HK-2 (cell line): ENCODE data around the gene KLF14.
A peak's percentile ranks its signal among the peaks of the same experiment; 100 is the strongest.
"Not testable (repeated sequence)": the region's sequence is repeated elsewhere in the genome, so short reads cannot be mapped to it uniquely, and the experiment has no call there.

Experiments
- DNase-seq: peaks from one replicate; pipeline ENCODE4 v3.0.0-alpha.2; 2018; ENCODE audit not compliant: unreplicated experiment

The KLF14 gene

DNA sequence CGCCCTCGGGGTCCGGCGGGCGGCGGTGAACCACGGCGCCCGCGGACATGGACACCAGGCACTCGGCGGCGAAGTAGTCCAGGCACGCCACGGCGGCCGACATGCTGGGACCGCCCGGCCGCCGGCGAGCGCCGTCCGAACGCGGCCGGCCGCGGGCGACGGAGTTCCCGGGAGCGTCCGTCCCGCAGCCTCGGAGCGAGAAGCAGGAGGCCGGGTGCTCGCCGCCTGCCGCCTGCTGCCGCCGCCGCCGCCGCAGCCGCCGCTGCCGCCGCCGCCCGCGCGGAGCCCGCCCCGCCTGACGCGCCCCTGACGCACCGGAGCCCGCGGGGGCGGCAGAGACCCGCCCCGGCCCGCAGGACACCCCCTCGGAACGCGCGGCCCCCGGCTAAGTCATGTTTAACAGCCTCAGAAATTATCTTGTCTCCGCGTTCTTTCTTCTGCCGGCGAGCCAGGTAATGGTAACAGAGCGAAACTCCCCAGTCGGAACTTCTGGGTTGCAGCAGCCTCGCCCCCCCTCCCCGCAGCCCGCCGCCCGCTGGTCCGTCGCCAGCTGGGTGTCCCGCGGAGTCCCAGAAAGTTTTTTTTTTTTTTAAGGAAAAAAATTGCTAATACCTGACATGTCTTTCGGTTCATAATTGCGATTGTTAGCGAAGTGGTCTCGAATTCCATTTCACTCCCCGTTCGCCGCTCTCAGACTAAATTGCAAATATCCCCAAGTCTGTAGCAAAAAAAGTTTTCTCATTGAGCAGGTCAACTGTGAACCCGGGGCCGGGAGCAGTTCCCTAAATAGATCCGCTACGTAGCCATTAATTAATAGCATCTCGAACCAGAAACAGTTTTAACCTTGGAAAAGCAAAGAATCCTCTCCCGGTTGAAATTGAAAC is at the start of gene KLF14:
KLF14 (minus strand) TSS at position 277 of the 884 bp plus-strand sequence; CDS start at position 103, 174 bp downstream.
- peak; percentile 4 for DNase-seq

DNA sequence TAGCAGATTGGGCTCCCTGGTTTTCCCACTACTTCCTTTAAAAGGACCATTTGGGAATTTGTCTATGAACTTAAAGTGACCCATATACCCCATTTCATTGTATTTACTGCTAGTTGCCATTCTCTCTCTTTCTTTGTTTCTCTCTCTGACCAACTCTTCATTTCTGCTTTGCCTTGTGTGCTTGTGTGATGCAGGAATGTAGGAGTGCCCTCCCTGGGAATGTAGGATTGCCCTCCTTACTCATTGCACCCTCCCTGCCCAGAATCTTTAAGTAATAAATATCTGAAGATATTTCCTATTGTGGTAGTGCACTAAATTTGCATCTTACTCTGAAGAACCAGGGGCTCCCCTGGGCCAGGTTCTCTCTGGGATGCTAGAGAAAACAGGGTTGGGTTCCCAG is 47.3 kb upstream of the KLF14 start:
- no peak for DNase-seq

DNA sequence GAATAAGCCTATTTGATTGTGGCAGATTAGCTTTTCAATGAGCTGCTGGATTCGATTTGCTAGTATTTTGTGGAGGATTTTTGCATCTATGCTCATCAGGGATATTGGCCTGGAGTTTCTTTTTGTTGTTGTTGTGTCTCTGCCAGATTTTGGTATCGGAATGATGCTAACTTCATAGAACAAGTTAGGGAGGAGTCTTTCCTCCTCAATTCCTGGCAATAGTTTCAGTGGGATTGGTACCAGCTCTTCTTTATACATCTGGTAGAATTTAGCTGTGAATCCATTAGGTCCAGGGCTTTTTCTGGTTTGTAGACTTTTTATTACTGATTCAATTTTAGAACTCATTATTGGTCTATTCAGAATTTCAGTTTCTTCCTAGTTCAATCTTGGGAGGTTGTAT is 43.4 kb upstream of the KLF14 start:
- DNase-seq, result no peak

DNA sequence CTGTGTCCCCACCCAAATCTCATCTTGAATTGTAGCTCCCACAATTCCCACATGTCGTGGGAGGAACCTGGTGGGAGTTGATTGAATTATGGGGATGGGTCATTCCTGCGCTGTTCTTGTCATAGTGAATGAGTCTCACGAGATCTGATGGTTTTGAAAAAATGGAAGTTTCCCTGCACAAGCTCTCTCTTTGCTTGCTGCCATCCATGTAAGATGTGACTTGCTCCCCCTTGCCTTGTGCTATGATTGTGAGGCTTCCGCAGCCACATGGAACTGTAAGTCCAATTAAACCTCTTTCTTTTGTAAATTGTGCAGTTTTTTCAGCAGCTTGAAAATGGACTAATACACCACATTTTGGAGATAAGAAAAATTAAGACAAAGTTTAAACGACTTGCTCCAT is 38.4 kb upstream of the KLF14 start:
- DNase-seq, result not testable (repeated sequence)

DNA sequence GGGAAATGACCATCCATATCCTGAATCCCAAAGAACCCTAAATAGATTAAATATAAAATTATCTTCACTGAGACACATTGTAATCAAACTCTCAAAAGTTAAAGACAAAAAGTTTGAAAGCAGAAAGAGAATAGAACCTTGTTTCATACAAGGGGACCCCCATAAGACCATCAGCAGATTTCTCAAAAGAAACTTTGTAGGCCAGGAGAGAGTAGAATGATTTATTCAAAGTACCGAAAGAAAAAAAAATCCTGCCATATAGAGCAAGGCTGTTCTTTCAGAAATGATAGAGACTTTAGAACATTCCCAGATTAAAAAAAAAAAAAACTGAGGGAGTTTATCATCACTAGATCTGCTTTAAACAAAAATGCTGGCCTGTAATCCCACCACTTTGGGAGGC is 34.8 kb upstream of the KLF14 start:
- DNase-seq, result no peak

DNA sequence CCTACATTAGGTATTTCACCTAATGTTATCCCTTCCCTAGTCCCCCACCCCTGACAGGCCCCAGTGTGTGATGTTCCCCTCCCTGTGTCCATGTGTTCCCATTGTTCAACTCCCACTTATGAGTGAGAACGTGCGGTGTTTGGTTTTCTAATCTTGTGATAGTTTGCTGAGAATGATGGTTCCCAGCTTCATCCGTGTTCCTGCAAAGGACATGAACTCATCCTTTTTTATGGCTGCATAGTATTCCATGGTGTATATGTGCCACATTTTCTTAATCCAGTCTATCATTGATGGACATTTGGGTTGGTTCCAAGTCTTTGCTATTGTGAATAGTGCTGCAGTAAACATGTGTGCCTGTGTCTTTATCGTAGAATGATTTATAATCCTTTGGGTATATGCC is 30.6 kb upstream of the KLF14 start:
- not testable (repeated sequence) for DNase-seq

DNA sequence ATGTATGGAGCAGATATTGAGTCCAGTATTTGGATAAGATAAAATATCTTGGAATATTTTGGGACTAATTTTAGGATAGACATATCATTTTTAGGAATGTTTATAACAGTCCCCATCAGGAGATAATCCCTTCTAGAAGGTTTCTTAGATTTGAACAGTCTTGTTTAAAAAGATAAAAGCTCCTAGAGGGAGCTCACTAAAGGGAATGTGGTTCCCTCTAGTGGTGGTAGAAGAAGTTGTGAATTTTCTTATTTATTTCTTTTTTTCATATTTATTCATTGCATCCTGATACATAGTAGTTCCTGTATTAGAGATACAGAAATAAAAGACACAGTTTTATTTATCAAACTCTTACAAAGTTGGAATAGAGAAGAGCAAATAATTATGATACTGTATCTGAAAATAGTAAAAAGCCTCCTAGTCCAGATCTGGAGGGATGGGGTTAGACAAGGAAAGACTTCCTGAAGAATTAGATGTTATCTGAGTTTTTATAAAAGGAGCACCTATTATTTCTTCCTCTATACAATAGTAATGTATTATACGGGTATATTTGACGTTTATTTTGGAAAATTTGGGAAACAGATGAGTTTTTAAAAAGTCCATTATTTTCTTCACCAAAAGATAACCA is 24.5 kb upstream of the KLF14 start:
- DNase-seq, result no peak

DNA sequence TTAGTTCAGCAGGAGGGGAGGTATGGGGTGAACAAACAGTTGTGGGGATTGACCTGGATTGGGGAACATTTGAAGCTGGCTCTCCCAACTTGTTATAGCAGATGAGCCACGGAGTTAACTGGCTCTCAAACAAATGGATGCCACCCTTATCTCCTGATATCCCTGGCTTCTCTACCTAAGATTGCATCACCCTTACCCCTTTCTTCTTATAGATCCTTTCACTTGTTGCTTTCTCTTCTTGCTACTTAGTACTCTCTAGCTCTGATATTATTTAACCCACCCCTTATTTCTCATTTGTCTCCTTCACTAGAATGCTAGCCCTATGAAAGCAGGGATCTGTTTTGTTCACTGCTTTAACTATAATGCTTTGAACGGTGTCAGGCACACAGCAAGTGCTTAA is 22.3 kb upstream of the KLF14 start:
- DNase-seq, result no peak

DNA sequence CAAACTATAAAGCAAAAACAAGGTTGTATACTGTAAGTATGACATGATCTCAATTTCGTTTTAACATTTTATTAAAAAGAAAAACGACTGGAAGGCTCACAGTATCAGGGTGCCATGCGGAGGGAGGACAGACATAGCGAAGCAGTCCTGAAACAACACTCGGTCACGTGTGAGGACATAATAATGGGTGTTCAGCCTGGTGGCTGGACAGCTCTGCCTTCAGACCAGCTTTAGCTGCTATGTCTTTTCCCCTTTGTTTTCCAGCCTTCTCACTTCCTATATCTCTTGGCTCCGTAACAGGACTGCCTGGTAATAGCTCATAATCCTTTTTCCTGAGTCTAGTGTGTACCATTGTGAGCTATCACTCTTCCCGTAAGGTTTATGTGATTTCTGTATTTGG is 18.4 kb upstream of the KLF14 start:
- no peak for DNase-seq

DNA sequence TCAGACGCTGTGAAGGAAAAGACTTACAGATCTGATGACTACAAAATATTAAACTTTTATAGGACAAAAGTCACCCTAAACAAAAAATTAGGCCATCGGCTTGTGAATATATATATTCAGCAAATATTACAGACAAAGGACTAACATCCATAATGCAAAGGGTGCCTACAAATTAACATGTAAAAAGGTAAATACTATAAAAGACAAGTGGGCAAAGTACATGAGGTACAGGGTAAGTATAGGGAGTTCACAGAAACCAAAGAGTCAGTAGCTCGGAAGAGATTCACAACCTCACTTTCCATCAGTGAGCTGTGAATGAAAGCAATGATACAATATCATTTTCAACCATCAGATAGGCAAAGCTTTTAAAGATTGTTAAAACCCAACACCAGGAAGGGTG is 16.7 kb upstream of the KLF14 start:
- DNase-seq, result no peak

DNA sequence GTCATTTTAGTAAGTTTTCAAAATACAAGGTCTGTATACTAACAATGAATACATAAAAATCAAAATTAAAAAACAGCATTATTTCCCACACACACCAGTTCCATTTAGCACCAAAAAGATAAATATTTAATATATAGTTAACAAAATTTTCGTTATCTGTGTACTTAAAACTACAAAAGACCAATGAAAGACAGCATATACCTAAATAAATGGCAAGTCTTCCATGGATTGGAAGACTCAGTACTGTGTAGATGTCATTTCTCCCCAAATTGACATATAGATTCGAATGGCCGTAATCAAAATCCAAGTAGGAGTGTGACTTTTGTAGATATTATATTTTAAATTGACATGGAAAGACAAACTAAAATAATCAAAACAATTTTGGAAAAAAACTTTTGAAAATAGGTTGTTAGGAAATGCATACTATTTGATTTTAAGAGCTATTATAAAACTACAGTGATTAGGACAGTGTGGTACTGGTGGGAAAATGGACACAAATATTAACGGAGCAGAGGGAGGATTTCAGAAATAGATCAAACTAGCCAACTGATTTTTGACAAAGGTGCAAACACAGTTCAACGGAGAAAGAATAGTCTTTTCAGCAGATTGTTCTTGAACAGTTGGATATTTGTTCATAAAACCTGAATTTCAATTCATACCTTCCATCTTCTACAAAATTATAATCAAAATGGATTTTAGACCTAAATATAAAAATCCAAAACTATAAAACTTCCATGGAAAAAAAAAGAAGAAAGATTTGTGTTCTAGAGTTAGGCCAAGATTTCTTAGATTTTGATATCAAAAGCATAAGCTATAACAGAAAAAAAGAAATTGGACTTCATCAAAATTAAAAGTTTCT is 14.8 kb upstream of the KLF14 start:
- no peak for DNase-seq

DNA sequence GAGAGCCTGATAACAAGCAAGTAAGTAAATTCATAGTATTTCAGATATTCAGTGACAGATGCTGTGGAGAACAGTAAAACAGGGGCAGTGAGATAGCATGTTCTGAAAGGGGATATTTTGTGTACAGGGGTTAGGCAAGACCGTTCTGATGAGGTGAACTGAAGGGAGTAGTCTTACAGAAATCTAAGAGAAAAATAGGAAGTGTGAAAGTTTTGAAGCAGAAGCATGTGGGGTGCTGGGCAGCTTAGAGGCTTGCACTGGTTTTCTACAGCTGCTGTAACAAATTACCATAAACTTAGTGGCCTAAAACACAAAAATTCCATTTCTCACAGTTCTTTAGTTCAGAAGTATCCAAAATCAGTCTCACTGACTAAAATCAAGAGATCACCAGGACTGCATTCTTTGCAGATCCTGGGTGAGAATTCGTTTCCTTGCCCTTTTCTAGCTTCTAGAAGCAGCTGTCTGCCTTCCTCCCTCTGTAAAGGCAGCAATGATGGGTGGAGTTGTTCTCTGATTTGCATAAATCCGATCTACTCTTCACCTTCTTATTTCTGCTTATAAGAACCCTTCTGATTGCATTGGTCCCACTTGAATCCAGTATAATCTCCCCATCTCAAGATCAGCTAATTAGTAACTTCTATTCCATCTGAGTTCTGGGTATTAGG is 7.5 kb upstream of the KLF14 start:
- no peak for DNase-seq

DNA sequence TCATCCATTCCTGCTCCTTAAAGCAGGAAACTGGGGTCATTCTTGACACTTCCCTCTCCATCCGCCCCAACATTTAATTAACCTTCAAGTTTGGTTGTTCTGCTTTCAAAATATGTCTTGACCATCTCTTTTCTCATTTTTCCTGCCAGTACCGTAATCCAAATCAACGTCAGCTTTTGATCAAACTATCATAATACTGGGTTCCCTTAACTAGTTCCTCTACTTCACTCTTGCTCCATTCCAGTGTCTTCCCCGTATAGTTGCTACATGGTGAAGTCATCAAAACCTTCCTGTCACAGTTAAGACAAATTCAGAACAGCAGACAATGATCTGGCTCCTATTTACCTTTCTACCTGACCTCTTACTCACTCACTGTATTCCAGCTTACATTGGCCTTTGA is 6.6 kb upstream of the KLF14 start:
- DNase-seq, result no peak

DNA sequence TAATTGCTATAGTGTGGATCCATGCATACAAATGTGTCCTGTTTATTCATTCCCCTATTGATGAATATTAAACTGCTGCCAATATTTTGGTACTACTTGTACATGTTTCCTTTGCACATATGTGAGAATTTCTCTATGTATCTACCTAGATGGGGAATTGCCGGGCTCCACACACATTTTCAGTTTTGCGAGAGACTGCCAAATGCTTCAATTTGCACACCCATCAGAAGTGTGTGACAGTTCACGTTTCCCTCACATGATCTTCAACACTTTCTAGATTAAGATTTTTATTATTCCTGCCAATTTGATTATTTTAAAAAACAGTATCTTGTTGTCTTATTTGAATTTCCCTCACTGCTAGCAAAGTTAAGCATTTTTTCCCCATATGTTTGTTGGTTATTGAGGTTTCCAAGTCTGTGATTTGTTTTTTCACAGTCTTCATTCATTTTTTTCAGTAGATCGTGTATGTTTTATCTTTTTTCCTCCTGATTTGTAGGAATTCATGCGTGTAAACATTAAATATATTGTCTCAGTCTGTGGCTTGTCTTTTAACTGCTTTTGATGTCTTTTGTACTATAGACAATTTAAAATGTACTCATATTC is 2.4 kb upstream of the KLF14 start:
- DNase-seq, result no peak

DNA sequence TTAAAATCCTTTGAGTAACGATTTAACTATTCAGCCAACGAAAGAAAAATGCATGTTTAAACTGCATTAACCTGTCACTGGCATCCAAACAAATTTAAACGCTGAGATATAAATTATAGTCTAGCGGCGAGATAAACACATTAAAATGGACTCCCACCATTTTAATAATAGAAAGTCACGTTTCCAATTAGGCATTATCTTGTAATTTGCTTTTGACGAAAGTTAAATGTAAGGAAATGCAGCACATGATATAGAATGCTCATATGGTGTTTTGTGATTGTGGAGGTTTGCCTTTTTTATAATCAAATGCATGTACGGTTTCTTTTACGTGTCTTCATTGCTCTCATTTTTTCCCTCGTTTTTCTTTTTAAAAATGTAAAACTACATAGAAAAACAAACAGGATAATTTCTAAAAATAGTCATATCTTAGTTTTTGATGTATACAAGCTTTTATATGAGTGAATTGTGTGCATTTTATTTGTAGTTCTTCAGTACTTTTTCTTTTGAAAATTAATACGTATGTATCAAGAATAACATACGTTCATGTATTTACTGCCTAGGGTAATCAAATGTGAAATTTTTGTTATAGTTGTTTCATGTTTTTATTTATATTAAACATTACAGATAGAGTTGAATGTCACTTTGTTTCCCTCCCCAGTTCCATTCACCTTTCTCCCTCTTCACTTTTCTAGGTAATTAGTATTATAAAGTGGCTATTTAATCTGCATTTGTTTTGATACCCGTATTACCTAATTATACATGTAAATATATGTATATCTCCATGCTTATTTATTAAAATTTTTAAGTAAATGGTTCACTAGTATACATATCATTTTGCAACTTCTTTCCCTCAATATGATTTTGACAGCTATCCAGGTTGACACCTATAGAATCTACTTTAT is 1.1 kb upstream of the KLF14 start:
- DNase-seq, result no peak

DNA sequence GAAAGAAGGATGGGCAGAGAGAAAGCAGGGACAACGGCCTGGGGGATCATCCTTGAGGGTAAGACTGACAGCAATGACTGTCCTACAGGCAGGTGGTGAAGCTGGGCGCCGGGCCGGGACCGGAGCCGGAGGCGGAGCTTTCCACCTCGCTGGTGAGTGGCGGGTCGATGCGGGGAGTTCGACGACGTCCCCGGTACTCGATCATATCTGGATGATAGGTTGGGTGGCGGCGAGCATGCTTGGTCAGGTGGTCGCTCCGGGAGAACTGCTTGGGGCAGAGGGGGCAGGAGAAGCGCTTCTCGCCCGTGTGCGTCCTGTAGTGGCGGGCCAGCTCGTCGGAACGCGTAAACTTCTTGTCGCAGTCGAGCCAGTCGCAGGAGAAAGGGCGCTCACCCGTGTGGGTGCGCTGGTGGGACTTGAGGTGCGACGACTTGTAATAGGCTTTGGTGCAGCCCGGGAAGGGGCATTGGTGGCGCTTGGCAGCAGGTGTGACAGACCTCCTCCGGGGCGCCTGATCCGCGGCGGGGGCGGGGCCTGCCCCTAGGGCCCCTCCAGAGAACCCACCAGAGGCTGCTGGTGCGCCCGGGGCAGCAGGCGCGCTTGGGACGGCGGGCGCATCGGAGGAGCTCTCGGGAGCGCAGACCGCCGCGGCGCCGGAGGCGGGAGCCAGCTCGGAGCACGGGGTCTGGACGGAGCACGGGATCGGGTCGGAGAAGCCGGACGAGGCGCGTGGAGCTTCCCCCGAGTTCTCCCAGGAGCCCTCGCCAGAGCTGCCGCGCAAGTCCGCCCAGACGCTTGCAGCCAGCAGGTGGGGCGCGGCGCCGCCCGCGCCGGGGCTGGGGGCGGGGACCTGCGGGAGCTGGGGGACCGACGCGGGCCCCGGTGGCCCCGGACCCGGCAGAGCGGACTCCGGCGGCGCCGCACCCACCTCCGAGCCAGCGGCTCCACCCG is 752 bp downstream of the KLF14 start:
- DNase-seq, result peak; percentile 13

DNA sequence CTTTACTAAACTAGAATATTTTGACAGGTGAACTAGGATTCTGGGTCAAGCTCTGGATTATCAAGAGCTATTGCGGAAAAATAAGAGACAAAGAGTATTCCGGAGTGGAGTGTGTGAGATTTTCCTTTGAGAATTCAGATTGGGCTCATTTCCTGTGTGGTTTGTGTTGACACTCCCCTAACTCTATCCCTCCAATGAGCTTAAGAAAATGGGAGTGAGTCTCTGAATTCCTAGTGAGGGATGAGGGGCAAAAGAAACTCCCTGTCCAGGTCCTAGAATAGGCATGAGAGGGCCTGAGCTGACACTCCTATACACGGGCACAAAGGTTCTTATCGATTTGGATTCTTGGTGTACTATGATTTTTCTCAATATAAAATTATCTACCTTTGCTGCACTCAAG is 10.2 kb downstream of the KLF14 start:
- DNase-seq, result no peak

DNA sequence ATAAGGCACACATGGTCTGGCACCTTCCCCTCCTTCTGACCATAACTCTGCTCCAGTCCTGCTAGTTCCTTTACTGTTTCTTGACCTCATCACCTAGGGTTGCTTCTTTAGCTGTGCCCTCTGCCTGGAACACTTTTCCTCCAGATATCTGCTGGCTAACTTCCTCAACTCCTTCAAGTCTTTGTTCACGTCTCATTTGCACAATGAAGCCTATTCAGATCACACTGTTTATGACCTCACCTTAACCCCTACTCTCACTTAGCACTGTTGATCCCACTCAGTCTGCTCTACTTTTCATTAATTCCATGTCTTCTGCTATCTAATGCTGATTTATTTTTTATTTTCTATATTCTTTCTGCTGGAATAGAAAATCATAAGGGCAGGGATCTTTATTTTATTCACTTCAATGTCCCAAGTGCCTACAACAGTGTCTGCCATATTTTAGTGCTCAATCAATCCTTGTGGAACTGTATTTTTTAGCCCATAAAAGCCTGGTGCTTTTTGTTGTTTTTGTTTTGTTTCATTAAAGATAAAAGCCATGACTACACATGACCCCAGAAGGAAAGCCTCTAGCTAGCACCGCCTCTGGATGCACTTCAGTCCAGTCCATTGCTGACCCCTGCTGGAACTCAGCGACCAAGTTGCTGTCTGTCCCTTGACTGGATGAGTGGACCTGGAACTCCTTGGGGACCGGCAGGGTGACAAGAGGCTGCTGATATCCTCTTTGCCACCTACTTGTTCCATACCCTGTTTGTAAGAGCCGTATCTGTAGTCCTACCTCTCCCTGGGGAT is 12.3 kb downstream of the KLF14 start:
- peak; percentile 45 for DNase-seq
